ENCODE results near the gene WDR27.
A peak's percentile ranks its signal among the peaks of the same experiment; 100 is the strongest.
"Not testable (repeated sequence)": the region's sequence is repeated elsewhere in the genome, so short reads cannot be mapped to it uniquely, and the experiment has no call there.

WDR27 gene

DNA sequence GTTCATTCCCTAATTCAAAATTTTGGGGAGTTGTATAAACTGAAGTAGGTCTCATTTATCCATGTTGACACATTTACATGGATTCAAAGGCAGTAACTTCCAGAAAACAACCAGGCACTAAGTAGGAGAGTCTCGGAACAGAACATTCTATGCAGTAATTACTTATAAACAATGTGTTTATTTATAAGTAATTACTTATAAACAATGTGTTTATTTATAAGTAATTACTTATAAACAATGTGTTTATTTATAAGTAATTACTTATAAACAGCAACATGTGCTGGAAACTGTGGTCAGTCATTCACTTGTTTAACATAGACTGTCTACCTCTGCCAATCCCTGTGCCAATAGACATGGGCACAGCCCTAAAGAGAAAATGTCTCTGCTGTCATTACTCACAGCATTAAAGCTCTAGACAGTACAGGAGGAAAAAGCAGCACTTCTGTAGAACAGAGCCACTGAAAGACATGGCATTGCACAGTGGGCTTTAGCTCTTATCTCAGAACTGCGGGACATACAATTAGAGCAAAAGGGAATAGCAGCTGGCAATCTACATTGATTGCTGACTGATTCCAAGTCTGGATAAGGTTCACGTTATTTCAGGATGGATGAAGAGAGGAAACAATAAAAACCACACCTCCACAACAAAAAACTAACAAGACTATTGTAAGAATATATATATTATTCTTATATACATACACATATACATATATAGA, 188.2 kb downstream of the WDR27 start:
- no peak for DNase-seq (ENCODE audit: low spot score)

DNA sequence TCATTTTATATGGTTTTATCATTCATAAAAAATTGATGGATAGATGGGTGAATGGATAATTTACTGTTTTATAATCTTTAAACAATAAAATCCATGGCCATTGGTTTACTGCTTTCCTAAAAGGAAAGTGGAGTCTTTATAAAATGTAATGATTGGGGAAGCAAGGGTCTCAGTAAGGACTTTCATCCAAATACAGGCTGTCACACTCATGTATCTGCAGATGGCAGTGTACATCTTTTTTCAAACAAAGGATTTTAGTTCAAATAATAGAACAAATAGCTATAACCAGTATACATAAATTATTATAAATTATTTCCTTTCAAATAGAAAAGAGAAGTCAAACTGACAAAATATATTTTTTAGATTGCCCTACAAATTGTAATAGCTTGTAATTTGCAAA, 190.0 kb downstream of the WDR27 start:
- not testable (repeated sequence) for DNase-seq (ENCODE audit: low spot score)

DNA sequence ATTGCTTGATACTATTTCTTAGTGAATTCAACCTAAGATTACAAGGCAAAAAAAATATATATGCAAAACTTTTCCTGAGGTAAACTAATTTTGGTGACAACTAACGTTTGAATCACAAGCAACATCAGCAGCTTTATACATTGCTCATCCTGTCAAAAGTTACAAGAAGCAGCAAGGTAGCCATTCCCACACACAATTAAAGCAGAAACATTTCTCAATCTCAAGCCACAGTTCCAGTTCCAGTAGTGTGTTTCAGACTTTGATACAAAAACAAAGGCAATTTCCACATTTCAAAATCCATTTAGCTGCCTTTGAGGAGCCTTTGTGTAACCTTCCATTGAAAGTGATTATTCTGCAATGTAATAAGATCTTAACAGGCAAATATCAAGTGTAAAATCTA, 191.0 kb downstream of the WDR27 start:
- no peak for DNase-seq (ENCODE audit: low spot score)

DNA sequence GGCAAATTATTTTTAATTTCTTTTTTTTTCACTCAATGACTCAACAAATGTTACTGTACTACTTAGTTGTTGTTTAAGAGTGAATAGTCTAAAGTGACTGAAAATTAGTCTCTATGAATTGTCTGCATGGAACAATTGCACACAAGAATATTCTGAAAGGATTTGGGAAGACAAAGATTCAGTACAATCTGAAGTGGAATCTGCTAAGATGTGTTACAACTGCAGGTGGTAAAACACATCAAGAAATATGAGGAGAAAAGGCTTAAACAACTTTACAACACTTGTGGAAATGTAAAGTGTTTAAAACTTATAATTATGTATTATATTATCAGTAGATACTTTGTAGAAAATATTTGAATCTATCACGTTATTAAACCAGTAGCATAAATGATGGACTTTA, 193.4 kb downstream of the WDR27 start:
- DNase-seq (ENCODE audit: low spot score): no peak

DNA sequence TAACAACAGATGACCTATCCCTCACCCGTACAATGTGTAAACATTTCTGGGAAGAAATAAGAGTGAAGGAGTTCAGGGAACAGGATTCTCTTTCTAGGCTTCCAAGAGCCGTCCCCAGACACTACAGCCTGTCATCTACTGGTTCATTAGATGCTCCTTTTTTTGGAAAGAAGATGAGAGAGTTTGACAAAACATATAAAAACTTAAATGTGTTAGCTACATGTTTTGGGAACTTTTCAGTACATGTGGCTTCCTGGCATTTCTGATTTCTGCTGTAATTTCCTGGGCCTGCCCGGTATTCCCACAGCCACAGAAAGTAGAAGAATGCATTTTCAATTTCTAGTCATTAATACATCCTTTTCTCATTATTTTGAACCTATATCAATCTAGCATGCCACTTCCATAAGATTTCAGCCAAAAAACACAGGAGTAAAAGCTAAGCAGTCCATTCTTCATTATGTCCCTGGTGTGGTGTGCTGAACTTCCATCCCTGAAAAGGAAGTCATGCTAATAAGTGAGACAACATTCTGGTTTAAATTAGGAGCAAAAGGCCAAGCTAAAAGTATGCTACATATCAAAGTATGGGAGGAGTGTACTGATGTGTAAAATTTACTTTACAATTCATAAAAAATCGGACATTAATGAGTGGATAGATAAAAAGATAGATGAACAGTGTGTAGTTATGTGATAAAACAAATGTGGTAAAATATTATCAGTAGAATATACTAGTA, 198.2 kb downstream of the WDR27 start:
- no peak for DNase-seq (ENCODE audit: low spot score)

DNA sequence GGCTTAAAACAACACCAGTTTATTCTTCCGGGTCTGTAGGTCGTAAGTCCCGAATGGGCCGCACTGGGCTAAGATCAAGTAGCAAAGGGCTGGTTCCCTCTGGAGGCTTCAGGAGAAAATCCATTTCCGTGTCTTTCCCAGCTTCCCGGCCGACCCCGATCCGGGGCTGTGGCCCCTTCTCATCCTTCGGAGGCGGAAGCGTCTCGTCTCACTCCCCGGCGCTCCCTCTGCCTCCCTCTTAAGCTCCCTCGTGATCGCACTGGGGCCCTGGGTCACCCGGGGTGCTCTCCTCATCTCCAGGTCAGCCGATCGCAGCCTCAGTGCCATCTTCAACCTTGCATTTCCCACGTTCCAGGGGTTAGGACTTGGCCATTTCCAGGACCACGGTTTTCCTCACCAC, 199.4 kb downstream of the WDR27 start:
- DNase-seq (ENCODE audit: low spot score): no peak

DNA sequence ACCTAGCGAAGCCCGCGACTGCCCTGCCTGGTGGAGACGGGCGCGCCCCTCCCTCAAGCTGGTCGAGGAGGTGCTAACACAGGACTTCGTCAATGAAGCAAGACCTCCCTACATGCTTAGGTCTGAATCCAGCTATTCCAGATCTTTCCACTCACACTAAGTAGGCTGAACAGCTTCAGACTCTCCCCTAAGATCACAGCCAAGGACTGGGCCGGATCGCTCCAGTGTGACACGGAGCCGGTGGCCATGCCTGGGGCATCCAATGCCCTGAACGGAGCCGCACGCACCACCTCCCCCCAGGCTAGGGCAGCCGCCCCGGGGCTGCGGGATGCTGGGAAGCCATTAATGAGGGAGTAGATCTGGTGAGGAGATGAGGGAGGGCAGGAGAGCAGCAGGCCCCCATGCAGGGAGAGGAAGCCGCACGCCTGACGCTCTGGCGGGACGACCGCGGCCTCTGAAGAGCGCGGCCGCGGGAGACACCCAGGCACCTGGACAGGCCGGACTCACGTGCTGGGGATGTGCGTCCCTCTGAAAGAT, 200.0 kb downstream of the WDR27 start:
- no peak for DNase-seq (ENCODE audit: low spot score)

DNA sequence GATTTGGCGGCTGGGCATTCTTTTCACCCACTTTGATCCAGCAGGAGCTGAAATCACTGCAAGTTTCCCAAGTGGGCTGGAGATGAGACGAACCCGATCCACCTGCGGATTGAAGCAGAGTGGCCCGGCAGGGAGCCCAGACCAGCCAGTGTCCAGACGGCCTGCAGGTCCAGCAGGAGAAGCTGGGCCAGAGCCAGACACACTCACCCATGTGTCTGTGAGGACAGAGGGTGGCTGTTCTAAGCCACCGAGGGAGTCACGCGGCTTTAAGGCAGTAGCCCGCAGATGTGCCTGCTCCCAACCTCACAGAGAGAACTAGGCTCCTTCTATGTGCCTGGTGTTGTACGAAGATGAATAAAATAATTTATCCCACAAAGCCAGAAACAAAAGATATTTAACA, 200.7 kb downstream of the WDR27 start:
- DNase-seq (ENCODE audit: low spot score): peak; percentile 67

DNA sequence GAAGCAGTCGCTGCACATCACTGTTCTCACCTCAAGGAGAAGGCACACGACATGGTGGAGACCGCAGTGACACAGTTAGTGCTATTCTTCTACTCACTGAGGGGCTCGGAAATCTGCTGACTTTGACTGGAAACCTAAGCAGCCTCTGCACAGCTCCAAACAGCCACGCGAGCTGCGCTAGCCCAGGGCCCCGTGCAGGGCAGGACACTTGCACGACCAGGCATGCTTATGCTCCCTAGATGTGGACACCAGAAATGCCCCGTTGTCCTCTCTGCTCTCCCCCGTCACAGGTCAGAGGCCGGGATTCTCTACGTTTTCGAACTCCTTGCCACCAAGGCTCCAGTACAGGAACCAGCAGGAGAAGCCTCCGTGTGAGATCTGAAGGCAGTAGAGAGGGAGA, 201.1 kb downstream of the WDR27 start:
- DNase-seq (ENCODE audit: low spot score): no peak

DNA sequence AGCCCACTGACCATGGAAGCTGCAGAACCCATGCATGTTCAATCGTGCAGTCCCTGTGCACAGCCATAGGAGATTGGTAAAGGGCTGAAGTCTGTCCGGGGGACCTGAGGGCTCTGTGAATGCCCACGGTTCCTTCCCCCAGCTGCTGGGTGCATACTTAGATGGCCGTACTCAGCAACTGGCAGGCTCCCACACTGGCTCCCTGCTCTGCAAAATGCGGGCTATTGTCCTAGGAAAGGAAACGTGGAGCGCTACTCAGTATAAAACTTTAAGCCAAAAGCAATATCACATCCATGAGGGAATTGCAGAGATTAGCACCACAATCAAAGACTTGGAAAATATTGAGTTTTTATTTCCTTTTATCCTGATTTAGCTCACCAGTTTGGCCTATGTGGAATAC, 202.0 kb downstream of the WDR27 start:
- peak; percentile 56 for DNase-seq (ENCODE audit: low spot score)

DNA sequence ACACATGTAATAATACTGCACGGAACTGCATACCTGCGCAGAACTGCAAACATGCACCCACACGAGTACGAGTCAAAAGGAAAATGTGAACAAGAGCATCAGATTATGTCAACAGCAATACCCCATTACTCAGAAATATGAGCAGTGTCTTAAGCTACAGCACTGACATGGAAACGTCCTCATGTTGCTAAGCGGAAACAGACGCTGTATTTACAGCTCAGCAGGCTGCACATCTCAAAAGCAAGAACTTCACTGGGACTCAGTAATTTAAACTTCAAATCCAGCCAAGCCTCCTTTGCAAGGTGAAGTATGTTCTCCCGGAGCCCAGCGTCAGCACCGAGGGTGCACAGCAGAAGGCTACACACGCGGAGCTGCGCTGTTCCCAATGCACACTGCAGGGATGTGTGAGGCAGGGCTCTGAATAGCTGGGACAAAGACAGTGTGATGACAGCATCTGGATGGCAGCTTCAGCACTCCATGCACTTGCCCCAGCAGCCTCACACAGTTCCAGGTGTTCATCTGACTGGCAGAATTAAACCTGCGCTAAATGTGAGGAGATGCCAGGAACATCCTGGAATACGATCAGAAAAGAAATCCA, 202.8 kb downstream of the WDR27 start:
- peak; percentile 28 for DNase-seq (ENCODE audit: low spot score)

DNA sequence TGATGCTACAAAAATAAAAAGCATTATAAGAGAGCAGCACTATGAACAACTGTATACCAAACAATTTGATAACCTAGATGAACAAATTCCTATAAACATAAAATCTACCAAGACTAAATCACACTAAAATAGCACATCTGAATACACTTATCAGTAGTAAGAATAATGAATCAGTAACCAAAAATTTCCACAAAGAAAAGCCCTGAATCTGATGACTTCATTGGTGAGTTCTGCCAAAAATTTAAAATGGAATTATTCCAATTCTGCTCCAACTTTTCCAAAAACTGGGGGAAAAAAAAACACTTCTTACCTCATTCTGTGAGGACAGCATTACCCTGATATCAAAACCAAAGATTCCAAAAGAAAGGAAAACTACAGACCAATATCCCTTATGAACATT, 206.2 kb downstream of the WDR27 start:
- DNase-seq (ENCODE audit: low spot score): no peak

DNA sequence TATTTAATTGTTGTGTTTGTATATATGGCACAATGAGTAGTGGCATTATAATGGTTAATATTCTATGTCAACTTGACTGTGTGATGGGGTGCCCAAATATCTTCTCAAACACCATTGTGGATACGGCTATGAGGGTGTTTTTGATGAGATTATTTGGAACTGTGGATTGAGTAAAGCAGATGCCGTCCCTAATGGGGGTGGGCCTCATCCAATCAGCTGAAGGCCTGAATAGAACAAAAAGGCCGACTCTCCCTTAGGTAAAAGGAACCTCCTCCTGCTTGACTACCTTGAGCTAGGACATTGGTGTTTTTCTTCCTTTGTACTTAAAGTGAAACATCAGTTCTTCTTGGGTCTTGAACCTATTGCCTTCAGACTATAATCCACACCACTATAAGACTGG, 207.8 kb downstream of the WDR27 start:
- no peak for DNase-seq (ENCODE audit: low spot score)

DNA sequence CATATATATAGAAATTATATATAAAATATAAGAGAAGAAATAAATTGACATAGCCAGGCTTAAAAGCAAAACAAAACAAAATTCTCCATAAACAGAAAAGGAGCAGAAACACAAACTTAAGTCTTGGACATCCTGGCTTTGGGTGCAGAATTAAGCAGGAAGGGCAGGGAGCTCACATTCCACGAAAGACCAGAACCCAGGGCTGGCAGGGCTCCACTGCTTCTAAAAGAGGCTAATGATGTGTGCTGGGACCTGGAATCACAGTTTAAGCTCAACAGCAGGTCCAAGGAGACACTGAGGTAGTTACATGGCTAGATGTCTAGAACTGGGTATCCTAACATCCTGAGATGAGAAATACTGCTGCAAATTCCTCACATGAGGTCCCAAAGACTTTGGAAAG, 210.3 kb downstream of the WDR27 start:
- no peak for DNase-seq (ENCODE audit: low spot score)

DNA sequence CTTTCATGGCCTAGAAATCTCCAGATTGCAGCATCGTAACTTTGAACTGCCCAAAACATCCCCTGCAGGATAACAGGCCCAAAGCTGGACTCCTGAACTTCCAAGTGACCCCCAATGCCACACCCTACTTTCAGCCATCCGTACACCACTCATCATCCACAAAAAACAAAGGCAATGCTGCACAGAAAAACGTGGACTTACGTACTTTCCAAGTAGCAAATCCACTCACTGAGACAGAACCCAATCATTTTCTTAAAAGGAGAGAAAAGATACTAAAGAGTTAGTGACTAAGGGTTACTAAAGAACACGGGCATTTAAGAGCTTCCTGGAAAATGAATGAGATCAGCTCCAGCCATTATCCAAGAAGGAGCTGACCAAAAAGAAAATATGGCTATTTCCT, 211.0 kb downstream of the WDR27 start:
- no peak for DNase-seq (ENCODE audit: low spot score)

DNA sequence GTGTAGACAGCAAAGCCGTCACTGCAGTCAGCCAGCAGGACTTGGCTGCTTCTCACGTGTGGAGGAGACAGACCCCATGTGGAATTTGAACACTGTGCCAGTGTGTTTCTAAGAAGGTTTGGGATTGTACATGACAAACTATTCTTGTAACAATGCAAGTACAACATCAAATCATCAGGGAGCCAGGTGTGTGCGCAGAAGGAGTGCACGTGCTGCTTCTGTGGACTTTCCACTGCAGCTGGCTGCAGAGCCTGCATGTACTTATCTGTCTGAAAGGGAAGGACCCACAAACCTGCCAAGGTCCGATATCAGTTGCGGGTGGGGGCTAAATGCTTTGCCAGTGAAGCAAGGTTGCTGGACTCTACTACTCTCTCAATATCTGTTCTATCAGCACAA, 211.6 kb downstream of the WDR27 start:
- DNase-seq (ENCODE audit: low spot score): no peak

DNA sequence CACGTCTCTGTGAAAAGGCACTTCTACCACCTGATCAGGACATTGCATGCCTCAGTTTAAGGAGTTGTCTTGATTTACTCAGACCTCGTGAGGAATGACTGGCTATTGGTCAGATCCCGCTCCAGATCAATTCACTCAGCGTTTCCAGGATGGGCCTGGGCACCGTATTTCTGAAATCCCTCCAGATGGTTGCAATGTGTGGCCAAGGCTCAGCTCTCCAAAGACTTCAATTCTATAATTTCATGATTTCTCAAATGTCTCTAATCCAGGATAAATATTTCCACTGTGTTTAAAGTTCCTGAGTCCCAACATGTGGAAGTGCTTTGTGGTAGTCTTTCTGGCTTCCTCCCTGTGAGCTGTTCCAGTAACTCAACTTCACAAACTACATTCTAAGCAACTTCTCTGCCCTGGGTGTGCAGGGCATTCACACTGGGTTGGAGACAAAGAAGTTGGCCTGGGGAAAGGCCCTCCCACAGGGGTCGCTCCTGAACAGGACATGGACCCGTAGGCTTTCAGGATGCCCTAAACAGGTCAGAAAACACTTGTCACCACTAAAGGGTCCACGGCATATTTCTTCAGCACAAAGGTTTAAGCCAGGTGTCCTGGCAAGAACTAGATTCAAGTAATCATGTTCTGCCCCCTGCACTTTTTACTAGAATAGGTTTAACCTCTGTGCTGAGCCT, 212.1 kb downstream of the WDR27 start:
- DNase-seq (ENCODE audit: low spot score): no peak

DNA sequence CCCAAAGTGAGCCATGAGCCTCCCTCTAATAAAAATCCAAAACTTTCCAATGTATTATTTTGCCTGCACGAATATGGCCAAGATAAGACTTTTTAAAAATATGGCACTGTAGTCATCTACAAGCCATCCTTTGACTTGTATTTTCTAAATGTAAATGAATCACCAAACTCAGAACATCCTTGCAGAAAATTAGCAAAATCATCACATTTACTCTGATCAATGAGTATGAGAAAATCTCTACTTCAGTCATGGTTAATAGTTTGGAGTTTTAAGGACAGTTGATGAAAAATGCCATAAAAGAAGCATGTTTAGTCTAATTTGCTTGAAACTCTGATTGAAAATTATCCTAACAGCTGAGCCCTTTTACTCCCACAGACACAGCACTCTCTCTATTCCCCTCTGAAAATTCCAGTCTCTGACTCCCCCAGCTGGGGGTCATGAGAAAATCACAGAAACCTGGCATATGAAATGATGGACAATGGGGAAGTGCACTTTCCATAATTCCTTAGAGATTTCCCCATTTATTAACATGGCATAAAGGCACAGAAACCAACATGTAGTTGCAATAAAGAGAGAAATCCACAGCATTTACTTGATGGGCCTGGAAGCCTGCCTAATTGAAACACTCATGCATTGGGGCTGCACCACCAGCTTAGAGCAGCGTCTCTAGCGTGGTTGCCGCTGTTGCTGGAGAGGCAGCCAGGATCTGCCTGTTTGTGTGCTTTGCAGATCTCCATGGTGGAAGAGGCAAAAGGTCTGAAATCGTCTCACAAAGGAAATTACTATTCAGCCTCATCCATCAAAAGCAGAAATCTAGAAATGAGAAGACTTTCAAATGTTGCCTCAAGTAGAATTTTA, 214.0 kb downstream of the WDR27 start:
- DNase-seq (ENCODE audit: low spot score): peak; percentile 71

DNA sequence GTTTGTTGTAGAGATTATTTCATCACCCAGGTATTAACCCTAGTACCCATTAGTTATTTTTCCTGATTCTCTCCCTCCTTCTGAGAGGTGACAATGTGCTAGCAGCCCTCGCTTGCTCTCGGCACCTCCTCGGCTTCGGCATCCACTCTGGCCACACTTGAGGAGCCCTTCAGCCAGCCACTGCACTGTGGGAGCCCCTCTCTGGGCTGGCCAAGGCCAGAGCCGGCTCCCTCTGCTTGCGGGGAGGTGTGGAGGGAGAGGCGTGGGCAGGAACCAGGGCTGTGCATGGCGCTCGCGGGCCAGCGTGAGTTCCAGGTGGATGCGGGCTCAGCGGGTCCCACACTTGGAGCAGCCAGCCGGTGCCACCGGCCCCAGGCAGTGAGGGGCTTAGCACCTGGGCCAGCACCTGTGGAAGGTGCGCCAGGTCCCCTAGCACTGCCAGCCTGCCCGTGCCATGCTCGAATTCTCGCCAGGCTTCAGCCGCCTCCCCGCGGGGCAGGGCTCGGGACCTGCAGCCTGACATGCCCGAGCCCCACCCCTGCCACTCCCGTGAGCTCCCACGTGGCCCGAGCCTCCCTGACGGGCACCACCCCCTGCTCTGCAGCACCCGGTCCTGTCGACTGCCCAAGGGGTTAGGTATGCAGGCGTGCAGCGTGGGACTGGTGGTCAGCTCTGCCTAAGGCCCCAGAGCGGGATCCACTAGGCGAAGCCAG, 221.9 kb downstream of the WDR27 start:
- DNase-seq (ENCODE audit: low spot score): no peak

DNA sequence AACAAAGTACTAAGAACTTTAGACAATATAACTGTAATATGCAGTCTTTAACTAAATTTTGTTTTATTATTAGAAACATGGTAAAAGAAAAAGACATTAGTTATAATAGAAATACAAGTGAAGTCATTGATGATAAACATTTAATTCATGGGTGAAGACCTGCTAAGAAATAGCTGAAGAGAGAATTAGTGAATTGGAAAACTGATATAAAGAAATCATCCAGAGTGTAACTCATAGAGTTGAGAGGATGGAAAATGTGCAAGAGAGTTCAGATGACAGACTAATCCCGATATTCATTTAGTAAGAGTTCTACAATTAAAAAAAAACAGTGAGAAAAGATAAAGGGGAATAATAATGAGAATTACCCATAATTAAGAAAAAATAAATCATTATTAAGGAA, 227.5 kb downstream of the WDR27 start:
- DNase-seq (ENCODE audit: low spot score): no peak

DNA sequence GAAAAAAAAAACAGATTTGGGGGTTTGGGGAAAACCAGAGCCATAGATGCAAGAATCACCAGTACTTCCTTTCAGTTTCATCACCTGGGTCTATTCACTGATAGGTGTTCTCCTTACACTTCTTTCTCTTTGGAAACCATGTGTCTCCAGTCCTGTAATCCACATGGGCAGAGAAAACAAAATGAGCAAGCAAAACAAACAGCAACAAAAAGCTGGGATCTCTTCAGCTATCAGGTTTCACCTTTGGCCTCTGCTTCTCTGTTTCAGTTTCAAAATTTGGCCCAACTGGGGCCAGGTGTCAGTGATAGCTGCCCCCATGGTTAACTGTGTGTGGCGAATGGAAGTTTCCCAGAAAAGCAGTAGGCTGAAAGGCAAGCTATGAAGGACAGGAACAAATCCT, 228.2 kb downstream of the WDR27 start:
- DNase-seq (ENCODE audit: low spot score): no peak

Data from pons (tissue), 1 donor.